Measurements from ENCODE around the gene LRRC8B. TPM values are rescaled to one million over a fixed set of nuclear protein-coding genes. Genes with fewer than 3 reads are reported as not detected.
"Not testable (repeated sequence)": the region's sequence is repeated elsewhere in the genome, so short reads cannot be mapped to it uniquely, and the experiment has no call there.

Gene LRRC8B
- total RNA-seq, 2 donors from 2014 or later = 39.2 to 39.4 TPM

DNA sequence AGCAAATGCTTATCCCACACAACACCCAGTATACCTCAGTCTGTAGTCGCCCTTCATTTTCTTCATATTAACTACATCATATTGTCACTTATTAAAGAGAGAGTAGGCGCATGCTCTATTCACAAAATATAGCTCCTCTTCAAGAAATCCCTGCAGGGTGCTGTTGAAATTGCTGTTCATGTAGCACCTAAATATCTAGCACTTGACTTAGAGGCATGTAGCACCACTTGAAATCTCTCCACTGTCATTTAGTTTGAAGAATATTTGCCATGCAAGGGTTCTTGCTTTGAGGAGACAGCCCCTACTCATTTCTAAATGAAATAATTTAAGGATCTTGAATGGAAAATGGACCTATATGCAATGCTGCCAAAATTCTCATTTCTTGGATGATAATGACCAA lies 20.9 kb upstream of the LRRC8B start:
- H3K27ac Mint-ChIP-seq = no peak overlapping the region
- no peak for DNase-seq
- no peaks in the 10 kb centered on the region for H3K4me1 ChIP-seq (ENCODE audit: control insufficient read depth, insufficient read depth, low read length)
- H3K27me3 ChIP-seq (ENCODE audit: control insufficient read depth, insufficient read depth, low read length, poor library complexity, severe bottlenecking) = peaks cover 4% of the 10 kb centered on the region
- H3K27me3 Mint-ChIP-seq (ENCODE audit: insufficient read depth) = peaks cover 15% of the 10 kb centered on the region
- WGBS, 2 experiments (ENCODE audit: insufficient coverage in 1 of 2, insufficient read length in 1 of 2) = 55 to 83% methylated on average over 2 of the region's 2 CpGs
- H3K9me3 Mint-ChIP-seq = peaks cover 6% of the 10 kb centered on the region
- no peak overlapping the region for H3K4me3 ChIP-seq (ENCODE audit: low read length)
- H3K4me1 Mint-ChIP-seq = no peaks in the 10 kb centered on the region
- no peaks in the 10 kb centered on the region for H3K36me3 ChIP-seq (ENCODE audit: control insufficient read depth, insufficient read depth, low read length)
- no peak for TF ChIP-seq CTCF (conservative IDR thresholded peaks at IDR 0.05)
- no peak overlapping the region for H3K9ac ChIP-seq (ENCODE audit: extremely low read depth, low read length, poor library complexity, severe bottlenecking)
- H3K4me3 Mint-ChIP-seq = no peak overlapping the region
- no peak overlapping the region for H3K27ac ChIP-seq (ENCODE audit: low read depth, low read length)
- H3K36me3 Mint-ChIP-seq (ENCODE audit: low read depth) = no peaks in the 10 kb centered on the region
- no peaks in the 10 kb centered on the region for H3K9me3 ChIP-seq (ENCODE audit: control insufficient read depth, low read length)

DNA sequence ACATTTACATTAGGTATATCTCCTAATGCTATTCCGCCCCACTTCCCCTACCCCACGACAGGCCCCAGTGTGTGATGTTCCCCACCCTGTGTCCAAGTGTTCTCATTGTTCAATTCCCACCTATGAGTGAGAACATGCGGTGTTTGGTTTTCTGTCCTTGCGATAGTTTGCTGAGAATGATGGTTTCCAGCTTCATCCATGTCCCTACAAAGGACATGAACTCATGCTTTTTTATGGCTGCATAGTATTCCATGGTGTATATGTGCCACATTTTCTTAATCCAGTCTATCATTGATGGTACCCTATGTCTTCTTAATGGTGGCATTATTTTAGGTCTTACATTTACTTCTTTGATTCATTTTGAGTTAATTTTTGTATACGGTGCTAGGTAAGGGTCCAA lies 14.6 kb upstream of the LRRC8B start:
- H3K4me1 ChIP-seq (ENCODE audit: control insufficient read depth, insufficient read depth, low read length); H3K27ac ChIP-seq (ENCODE audit: low read depth, low read length); H3K4me3 ChIP-seq (ENCODE audit: low read length); H3K27me3 ChIP-seq (ENCODE audit: control insufficient read depth, insufficient read depth, low read length, poor library complexity, severe bottlenecking); H3K36me3 Mint-ChIP-seq (ENCODE audit: low read depth); H3K9ac ChIP-seq (ENCODE audit: extremely low read depth, low read length, poor library complexity, severe bottlenecking); DNase-seq; H3K27me3 Mint-ChIP-seq (ENCODE audit: insufficient read depth); H3K27ac Mint-ChIP-seq; H3K36me3 ChIP-seq (ENCODE audit: control insufficient read depth, insufficient read depth, low read length); H3K4me3 Mint-ChIP-seq; H3K4me1 Mint-ChIP-seq; H3K9me3 ChIP-seq (ENCODE audit: control insufficient read depth, low read length): not testable (repeated sequence)
- peaks cover 37% of the 10 kb centered on the region for H3K9me3 Mint-ChIP-seq
- 91 to 100% methylated on average over 1 to 3 of the region's 5 CpGs for WGBS, 2 experiments (ENCODE audit: insufficient coverage in 1 of 2, insufficient read length in 1 of 2)

GRCh38 chr1:89512996-89513720 lies 11.5 kb upstream of the LRRC8B start:
- no peaks in the 10 kb centered on the region for H3K4me1 ChIP-seq (ENCODE audit: control insufficient read depth, insufficient read depth, low read length)
- WGBS, 2 experiments (ENCODE audit: insufficient coverage in 1 of 2, insufficient read length in 1 of 2) = 81 to 86% methylated on average over 1 of the region's 1 CpG
- H3K36me3 Mint-ChIP-seq (ENCODE audit: low read depth) = no peaks in the 10 kb centered on the region

More at GRCh38 chr1:89512996-89513720, 11.5 kb upstream of the LRRC8B start:
- Mint-ChIP-seq H3K4me3 (no peak overlapping the region), H3K4me1 (no peaks in the 10 kb centered on the region), H3K9me3 (peaks cover 34% of the 10 kb centered on the region), H3K27me3 (ENCODE audit: insufficient read depth) (no peaks in the 10 kb centered on the region), H3K27ac (no peak overlapping the region)
- Histone ChIP-seq H3K9me3 (ENCODE audit: control insufficient read depth, low read length) (peaks cover 10% of the 10 kb centered on the region), H3K27me3 (ENCODE audit: control insufficient read depth, insufficient read depth, low read length, poor library complexity, severe bottlenecking) (no peaks in the 10 kb centered on the region), H3K36me3 (ENCODE audit: control insufficient read depth, insufficient read depth, low read length) (no peaks in the 10 kb centered on the region), H3K27ac (ENCODE audit: low read depth, low read length) (no peak overlapping the region), H3K4me3 (ENCODE audit: low read length) (no peak overlapping the region), H3K9ac (ENCODE audit: extremely low read depth, low read length, poor library complexity, severe bottlenecking) (no peak overlapping the region)
- no peak for DNase-seq
- no peak for TF ChIP-seq CTCF (conservative IDR thresholded peaks at IDR 0.05)
